BLaER1 treated with 17β-estradiol and CSF1 and Interleukin-3, amounts not matched to agents 10 nM and 100 nM (cell line): ENCODE results near the gene CST9.
A peak's percentile ranks its signal among the peaks of the same experiment; 100 is the strongest.

ENCODE experiments used
- H3K27ac ChIP-seq, 11 experiments: shearing (Covaris generic); formaldehyde crosslinking; 2 replicates each; pipeline ENCODE4 v1.8.1; 2022
- H3K27me3 ChIP-seq, 11 experiments: shearing (Covaris generic); formaldehyde crosslinking; 2 replicates each; pipeline ENCODE4 v1.8.1; 2022
- H3K36me3 ChIP-seq, 11 experiments: shearing (Covaris generic); formaldehyde crosslinking; 2 replicates each; pipeline ENCODE4 v1.8.1; 2022
- H3K4me1 ChIP-seq, 10 experiments: shearing (Covaris generic); formaldehyde crosslinking; 2 replicates each; pipeline ENCODE4 v1.8.1; 2022
- H3K4me2 ChIP-seq, 11 experiments: shearing (Covaris generic); formaldehyde crosslinking; 2 replicates each; pipeline ENCODE4 v1.8.1; 2022
- H3K4me3 ChIP-seq, 10 experiments: shearing (Covaris generic); formaldehyde crosslinking; 2 replicates each; pipeline ENCODE4 v1.8.1; 2022
- H3K9ac ChIP-seq, 11 experiments: shearing (Covaris generic); formaldehyde crosslinking; 2 replicates each; pipeline ENCODE4 v1.8.1; 2022
- H3K9me3 ChIP-seq, 11 experiments: shearing (Covaris generic); formaldehyde crosslinking; replicated peaks in 1 of 11; 2 replicates each; pipeline ENCODE4 v1.8.1; 2022
- H4K20me1 ChIP-seq, 11 experiments: shearing (Covaris generic); formaldehyde crosslinking; 2 replicates each; pipeline ENCODE4 v1.8.1; 2022
- Cebpa-rat ChIP-seq, 11 experiments: shearing (Covaris generic); IDR thresholded peaks; 2 replicates each; pipeline ENCODE4 v1.8.1; 2022

Gene CST9

GRCh38 chr20:23647346-23647745, 41.6 kb upstream of the CST9 start:
- Histone ChIP-seq H3K27ac (no peak overlapping the region), H3K36me3 (no peaks in the 10 kb centered on the region), H3K27me3 (no peaks in the 10 kb centered on the region), H3K4me1 (peaks cover 18 to 53% (median 25%) of the 10 kb centered on the region in 10 experiments), H3K4me3 (no peak overlapping the region), H4K20me1 (no peaks in the 10 kb centered on the region), H3K4me2 (peak overlapping the region in 1 of 11 experiments; percentile 60; a peak in 2 of 22 replicates), H3K9ac (no peak overlapping the region), H3K9me3 (no peaks in the 10 kb centered on the region)
- no peak for TF ChIP-seq Cebpa-rat (IDR thresholded peaks at IDR 0.05)

DNA sequence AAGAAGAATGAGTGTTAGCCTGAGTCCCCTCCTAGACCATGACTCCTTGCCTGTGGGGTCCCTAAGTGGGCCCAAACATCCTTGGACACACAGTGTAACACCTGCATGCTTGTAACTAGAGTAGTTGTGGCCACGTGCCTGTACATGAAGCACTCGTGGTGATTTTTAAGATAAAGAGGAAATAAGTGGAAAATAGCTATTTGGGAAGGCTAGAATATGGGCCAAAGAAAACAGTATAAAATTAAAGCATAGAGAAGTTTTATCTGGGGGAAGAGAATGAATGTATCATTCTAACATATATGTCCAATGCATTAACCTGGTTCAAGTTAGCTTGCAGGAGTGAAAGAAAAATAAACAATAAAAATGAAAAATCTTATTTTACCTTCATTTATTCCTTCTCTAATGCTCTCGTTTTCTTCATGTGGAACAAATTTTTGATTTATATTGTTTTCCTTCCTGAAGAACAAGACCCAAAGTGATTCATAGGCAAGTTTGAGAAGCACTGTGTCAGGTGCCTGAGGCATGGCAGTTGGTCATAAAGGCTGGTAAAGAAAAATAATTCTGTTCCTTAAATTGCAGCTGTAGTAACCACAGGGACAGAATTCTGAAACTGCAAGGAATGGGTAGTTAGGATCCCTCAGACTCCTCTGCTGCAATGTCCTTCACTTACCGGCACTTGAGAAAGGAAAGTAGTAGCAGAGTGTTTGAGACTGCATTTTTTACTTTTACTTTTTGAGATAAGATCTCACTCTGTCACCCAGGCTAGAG, 40.6 kb upstream of the CST9 start:
- Histone ChIP-seq H3K4me2 (peak overlapping the region in 4 of 11 experiments; percentile 2 to 60 (median 29); a peak in 6 of 22 replicates), H4K20me1 (0 out of 22 replicates have a peak, but pooled peaks cover 0 to 4% (median 0%) of the 10 kb centered on the region in 11 experiments), H3K4me1 (peaks cover 29 to 62% (median 35%) of the 10 kb centered on the region in 10 experiments), H3K27ac (no peak overlapping the region), H3K9me3 (no peaks in the 10 kb centered on the region), H3K27me3 (no peaks in the 10 kb centered on the region), H3K9ac (no peak overlapping the region), H3K36me3 (no peaks in the 10 kb centered on the region), H3K4me3 (no peak overlapping the region)
- no peak for TF ChIP-seq Cebpa-rat (IDR thresholded peaks at IDR 0.05)

- Histone ChIP-seq H3K4me3 (no peak overlapping the region), H4K20me1 (0 out of 22 replicates have a peak, but pooled peaks cover 0 to 4% (median 0%) of the 10 kb centered on the region in 11 experiments), H3K9me3 (no peaks in the 10 kb centered on the region), H3K4me2 (peak overlapping the region in 2 of 11 experiments; percentile 54 to 60; a peak in 3 of 22 replicates), H3K4me1 (peaks cover 36 to 69% (median 42%) of the 10 kb centered on the region in 10 experiments), H3K9ac (no peak overlapping the region), H3K27me3 (no peaks in the 10 kb centered on the region), H3K27ac (no peak overlapping the region), H3K36me3 (no peaks in the 10 kb centered on the region)
- no peak for TF ChIP-seq Cebpa-rat (IDR thresholded peaks at IDR 0.05)
Measured at GRCh38 chr20:23645575-23645974, 39.9 kb upstream of the CST9 start.

DNA sequence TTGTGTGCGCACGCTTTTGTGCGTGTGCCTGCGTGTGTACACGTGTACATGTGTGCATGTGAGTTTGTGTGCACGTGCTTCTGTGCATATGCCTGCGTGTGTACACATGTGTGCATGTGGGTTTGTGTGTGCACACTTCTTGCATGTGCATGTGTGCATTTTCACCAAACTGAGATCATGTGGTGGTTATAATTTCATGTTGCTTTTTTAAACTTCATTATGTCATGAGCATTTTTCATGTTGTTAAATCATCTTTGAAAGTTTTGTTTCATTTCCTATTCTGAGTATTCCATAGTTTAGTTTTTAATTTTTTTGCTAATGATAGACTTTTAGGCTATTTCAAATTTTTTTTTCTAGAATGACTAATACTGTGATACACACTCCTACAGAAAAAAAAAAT, 38.4 kb upstream of the CST9 start:
- H3K4me2 ChIP-seq = peak overlapping the region; percentile 65 to 87 (median 78); a peak in 21 of 22 replicates
- no peaks in the 10 kb centered on the region for H3K27me3 ChIP-seq

DNA sequence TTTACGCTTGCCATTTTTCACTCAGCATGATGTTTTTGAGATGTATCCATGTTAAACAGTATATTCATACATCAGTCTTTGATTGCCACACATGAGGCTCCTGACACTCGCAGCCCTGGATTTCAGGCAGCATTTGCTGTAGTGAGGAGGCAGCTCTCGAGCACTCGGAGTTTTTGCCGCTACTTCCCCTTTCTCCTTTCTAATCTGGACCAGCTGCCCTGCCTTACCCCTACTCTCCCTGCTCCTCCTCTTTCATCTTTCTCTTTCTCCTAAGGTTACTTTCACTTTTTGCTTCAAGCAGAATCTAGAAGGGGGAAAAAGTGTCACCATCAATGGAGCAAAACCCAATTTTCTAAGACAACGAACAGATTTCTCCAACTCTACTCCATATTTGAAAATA, 37.9 kb upstream of the CST9 start:
- peak overlapping the region in 2 of 11 experiments; percentile 11 to 37; a peak in 1 of 22 replicates for H3K9ac ChIP-seq

More for the DNA sequence above, 38.4 kb upstream of the CST9 start:
- peaks cover 50 to 83% (median 54%) of the 10 kb centered on the region in 10 experiments for H3K4me1 ChIP-seq
- no peak overlapping the region for H3K27ac ChIP-seq
- H4K20me1 ChIP-seq = 0 out of 22 replicates have a peak, but pooled peaks cover 0 to 4% (median 0%) of the 10 kb centered on the region in 11 experiments
- no peak for TF ChIP-seq Cebpa-rat (IDR thresholded peaks at IDR 0.05)
- no peaks in the 10 kb centered on the region for H3K36me3 ChIP-seq
- 0 out of 22 replicates have a peak, but pooled peaks cover 0 to 4% (median 0%) of the 10 kb centered on the region in 11 experiments for H3K9me3 ChIP-seq
- no peak overlapping the region for H3K9ac ChIP-seq
- H3K4me3 ChIP-seq = no peak overlapping the region

DNA sequence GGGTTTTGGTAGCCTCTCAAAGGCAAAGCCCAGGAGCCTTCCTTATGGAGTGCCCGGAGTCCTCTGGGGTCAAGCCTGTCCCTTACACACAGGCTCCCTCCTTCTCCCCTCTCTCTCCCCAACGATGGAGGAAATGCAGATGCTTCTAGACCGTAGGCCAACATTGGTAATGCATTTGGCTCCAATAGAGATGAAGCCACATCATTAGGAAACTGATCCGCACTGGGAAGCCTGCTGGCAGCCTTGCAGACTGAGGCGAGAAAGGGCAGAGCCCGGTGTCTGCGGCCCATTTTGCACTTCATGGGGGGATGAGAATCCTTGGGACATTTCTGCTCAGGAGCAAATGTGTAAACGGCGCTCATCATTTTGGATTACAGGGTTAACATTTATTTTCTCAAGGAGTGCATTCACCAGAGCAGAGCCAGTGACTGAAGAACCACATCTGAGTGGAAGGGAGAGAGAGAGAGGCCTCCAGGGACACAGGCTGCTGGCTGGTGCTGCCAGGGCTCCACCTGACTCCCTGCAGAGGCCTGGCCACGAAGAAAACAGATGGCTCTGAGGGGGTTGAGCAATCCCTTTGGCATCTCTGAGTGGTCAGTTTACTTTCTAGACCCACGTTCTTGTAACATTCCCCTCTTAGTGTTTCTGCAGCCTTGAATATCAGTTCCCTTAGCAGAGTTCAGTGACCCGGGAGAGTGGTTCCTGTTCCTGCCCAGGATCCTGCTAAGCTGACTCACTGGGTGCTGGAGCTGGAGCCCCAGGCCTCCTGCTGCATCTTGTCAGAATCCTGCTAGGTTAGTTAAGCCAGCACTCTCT, 36.4 kb upstream of the CST9 start:
- H3K4me1 ChIP-seq = peaks cover 53 to 86% (median 60%) of the 10 kb centered on the region in 10 experiments
- no peaks in the 10 kb centered on the region for H3K36me3 ChIP-seq
- peak overlapping the region; percentile 65 to 87 (median 78) for H3K4me2 ChIP-seq
- peak overlapping the region in 9 of 11 experiments; percentile 1 to 73 (median 52); a peak in 16 of 22 replicates for H3K27ac ChIP-seq
- 0 out of 22 replicates have a peak, but pooled peaks cover 0 to 4% (median 0%) of the 10 kb centered on the region in 11 experiments for H4K20me1 ChIP-seq
- no peaks in the 10 kb centered on the region; a peak in 1 of 22 replicates for H3K27me3 ChIP-seq
- H3K9ac ChIP-seq = peak overlapping the region in 5 of 11 experiments; percentile 8 to 61 (median 47); a peak in 9 of 22 replicates
- H3K9me3 ChIP-seq = 0 out of 22 replicates have a peak, but pooled peaks cover 0 to 4% (median 0%) of the 10 kb centered on the region in 11 experiments
- peak overlapping the region in 1 of 10 experiments; percentile 9; a peak in 1 of 20 replicates for H3K4me3 ChIP-seq
- peak in 3 of 11 experiments; percentile 42 to 68 (median 54); a peak in 3 of 22 replicates for TF ChIP-seq Cebpa-rat (IDR thresholded peaks at IDR 0.05)

More for the DNA sequence above, 37.9 kb upstream of the CST9 start:
- Histone ChIP-seq H3K36me3 (no peaks in the 10 kb centered on the region), H3K9me3 (0 out of 22 replicates have a peak, but pooled peaks cover 0 to 4% (median 0%) of the 10 kb centered on the region in 11 experiments), H3K27ac (peak overlapping the region in 4 of 11 experiments; percentile 31 to 73 (median 61); a peak in 4 of 22 replicates), H3K27me3 (no peaks in the 10 kb centered on the region), H3K4me2 (peak overlapping the region; percentile 65 to 87 (median 78)), H3K4me3 (no peak overlapping the region), H3K4me1 (peaks cover 50 to 87% (median 57%) of the 10 kb centered on the region in 10 experiments), H4K20me1 (0 out of 22 replicates have a peak, but pooled peaks cover 0 to 4% (median 0%) of the 10 kb centered on the region in 11 experiments)
- TF ChIP-seq Cebpa-rat (IDR thresholded peaks at IDR 0.05) = no peak

DNA sequence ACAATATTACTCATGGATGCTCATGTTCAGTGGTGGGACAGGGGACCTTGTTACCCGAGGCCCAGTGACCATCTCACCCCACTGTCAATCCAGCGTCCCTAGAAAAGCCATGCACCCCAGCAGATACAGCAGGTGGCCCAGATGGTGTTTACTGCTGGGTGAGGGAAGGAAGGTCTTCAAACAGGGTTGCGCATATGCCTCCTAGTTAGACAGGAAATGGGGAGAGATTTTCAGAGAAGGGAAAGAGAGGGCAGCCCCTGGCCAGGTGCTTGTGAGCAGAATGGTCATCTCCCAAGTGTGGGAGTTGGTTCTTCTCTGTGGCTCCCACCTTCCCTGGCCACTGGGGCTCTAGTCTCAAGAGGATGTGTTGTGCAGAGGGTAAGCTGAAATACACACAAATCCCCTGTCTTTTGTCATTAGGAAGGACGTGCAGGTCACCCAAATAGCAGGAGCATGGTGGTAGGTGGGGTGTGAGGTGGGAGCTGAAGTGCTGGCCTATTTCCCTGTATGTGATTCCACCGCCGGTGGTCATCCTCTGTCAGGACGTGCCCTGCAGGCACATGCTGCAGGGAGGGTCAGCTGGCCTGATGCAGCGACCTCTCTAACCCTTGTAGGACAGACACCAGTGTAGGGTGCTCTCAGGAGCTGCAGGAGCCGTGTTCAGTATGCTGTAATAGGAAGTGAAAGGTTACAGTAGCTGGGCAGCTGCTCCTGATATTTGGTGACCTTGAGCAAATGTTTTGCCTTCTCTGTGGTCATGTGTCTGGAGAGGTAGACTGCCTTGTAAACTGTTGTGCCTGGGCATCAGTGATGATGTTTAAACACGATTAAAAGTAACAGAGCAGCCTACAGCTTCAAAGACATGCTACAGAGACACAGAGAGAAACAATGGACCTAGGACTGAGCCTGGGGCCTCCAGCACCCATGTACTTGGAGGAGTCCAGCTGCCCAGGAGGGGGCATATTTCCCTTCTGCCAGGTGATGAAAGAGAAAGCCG, 35.3 kb upstream of the CST9 start:
- Histone ChIP-seq H4K20me1 (peaks cover 0 to 12% (median 7%) of the 10 kb centered on the region in 11 experiments; a peak in 11 of 22 replicates), H3K9ac (peak overlapping the region in 3 of 11 experiments; percentile 7 to 61 (median 31); a peak in 3 of 22 replicates), H3K27me3 (no peaks in the 10 kb centered on the region; a peak in 1 of 22 replicates), H3K27ac (peak overlapping the region in 6 of 11 experiments; percentile 38 to 73 (median 56); a peak in 11 of 22 replicates), H3K36me3 (no peaks in the 10 kb centered on the region), H3K9me3 (0 out of 22 replicates have a peak, but pooled peaks cover 0 to 4% (median 0%) of the 10 kb centered on the region in 11 experiments), H3K4me3 (no peak overlapping the region), H3K4me1 (peaks cover 64 to 84% (median 71%) of the 10 kb centered on the region in 10 experiments), H3K4me2 (peak overlapping the region; percentile 65 to 87 (median 78))
- TF ChIP-seq Cebpa-rat (IDR thresholded peaks at IDR 0.05) = no peak
